Activated T-helper 2 cell treated with anti-CD3 and anti-CD28 coated beads, Interferon-gamma antibody, Interleukin-2, Interleukin-4, amounts not matched to agents 10 μg/mL and 5 μg/mL and 100 μg/mL, durations not matched to agents 14 hours and 24 hours and 36 hours (primary cell): ENCODE data around the gene DNAH17. TPM values are rescaled to one million over a fixed set of nuclear protein-coding genes. Genes with fewer than 3 reads are reported as not detected.

Experiments
- DNase-seq: peaks from one replicate; pipeline ENCODE4 v3.0.0; 2021; ENCODE audit warnings: low spot score
- H3K27ac Mint-ChIP-seq: one replicate; pipeline ENCODE4 v1.8.0; 2021; ENCODE audit warnings: mixed read lengths
- H3K27me3 Mint-ChIP-seq: one replicate; pipeline ENCODE4 v1.8.0; 2021; ENCODE audit warnings: low read depth, mixed read lengths
- H3K36me3 Mint-ChIP-seq: one replicate; pipeline ENCODE4 v1.8.0; 2021; ENCODE audit warnings: low read depth, mixed read lengths
- H3K4me1 Mint-ChIP-seq: one replicate; pipeline ENCODE4 v1.8.0; 2021; ENCODE audit warnings: low read depth, mixed read lengths
- H3K4me3 Mint-ChIP-seq: one replicate; pipeline ENCODE4 v1.8.0; 2021; ENCODE audit warnings: low read depth, mild to moderate bottlenecking, moderate library complexity, mixed read lengths
- H3K9me3 Mint-ChIP-seq: one replicate; pipeline ENCODE4 v1.8.0; 2021; ENCODE audit warnings: mixed read lengths
- intact Hi-C: fragments of 100-400 bp; cut with micrococcal nuclease; formaldehyde crosslinking; loops from one replicate; pipeline ENCODE4 v1.15.1; 2023
- total RNA-seq: library from RNA; stranded (reverse); gene quantifications from 2 replicates; pipeline ENCODE4 v1.2.3, GENCODE V29; 2022

DNAH17 gene
- total RNA-seq, 1 donor from 2014 or later = 0.30 TPM

GRCh38 chr17:78396441-78397337 lies 180.5 kb downstream of the DNAH17 start:
- Mint-ChIP-seq H3K9me3 (no peaks in the 10 kb centered on the region), H3K27ac (no peak overlapping the region), H3K36me3 (peaks cover 75% of the 10 kb centered on the region), H3K4me3 (no peak overlapping the region), H3K4me1 (peaks cover 9% of the 10 kb centered on the region), H3K27me3 (no peaks in the 10 kb centered on the region)
- no peak for DNase-seq
- intact Hi-C loops = no loop called here

DNA sequence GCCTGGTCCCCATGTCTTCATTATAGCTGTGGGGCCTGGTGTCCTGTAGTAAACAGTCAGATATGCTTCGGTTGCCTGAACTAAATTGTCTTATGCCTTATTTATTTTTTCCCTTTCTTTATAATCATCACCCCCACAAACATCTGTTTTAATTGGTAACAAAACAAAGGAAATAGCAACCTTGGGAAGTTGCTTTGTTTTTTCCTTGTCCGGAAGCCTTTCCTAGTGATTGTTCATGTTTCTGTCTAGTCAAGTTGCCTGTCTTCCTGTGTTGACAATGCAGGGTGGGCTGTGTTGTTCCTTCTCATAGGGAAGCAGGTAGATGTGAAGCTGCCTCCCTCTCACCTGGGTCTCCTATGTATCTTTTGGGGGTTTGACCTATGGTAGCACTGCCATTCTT lies 182.0 kb downstream of the DNAH17 start:
- Mint-ChIP-seq H3K27ac (no peak overlapping the region), H3K36me3 (peaks cover 69% of the 10 kb centered on the region)
- no peak for DNase-seq

DNA sequence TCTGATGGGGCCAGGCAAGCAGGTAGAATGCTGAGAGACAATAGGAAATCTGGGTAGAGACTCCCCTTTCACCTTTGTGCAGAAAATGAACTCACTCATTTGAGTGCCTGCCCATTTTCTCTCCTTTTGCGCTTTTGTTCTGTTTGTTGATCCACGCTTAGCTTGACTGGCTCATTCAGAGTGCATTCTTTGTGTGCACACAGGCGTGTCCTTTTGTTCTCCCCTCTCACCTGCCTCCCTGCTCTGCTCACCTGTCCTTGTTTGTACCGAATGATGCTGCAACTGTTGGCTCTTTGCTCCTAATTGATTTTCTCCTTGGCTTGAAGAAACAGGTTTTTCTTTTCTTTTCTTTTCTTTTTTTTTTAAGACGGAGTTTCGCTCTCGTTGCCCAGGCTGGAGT lies 183.0 kb downstream of the DNAH17 start:
- no peak overlapping the region for H3K4me3 Mint-ChIP-seq
- peaks cover 17% of the 10 kb centered on the region for H3K4me1 Mint-ChIP-seq
- H3K27me3 Mint-ChIP-seq = no peaks in the 10 kb centered on the region
- H3K36me3 Mint-ChIP-seq = peaks cover 62% of the 10 kb centered on the region
- intact Hi-C loops = no loop called here
- DNase-seq = no peak
- no peak overlapping the region for H3K27ac Mint-ChIP-seq
- no peaks in the 10 kb centered on the region for H3K9me3 Mint-ChIP-seq

More for the DNA sequence above, 182.0 kb downstream of the DNAH17 start:
- Mint-ChIP-seq H3K27me3 (no peaks in the 10 kb centered on the region), H3K9me3 (no peaks in the 10 kb centered on the region), H3K4me1 (peaks cover 15% of the 10 kb centered on the region), H3K4me3 (no peak overlapping the region)
- intact Hi-C loops = no loop called here

DNA sequence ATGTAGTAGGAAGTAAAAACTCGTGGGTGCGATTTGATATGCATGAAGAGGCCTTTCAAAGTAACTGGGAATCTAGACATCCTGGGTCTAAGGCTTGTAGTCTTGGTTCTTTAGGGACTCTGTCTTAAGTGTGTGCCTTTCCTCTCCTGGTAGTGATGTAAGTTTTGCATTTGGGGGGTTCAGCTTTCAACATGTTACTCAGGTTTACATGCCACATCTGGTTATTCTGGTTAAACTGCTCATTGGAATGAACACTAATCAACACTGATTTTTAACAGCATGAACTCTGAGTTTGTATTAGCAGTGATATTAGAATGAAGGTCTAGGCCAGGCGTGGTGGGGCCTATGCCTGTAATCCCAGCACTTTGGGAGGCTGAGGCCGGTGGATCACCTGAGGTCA lies 183.6 kb downstream of the DNAH17 start:
- Mint-ChIP-seq H3K4me3 (no peak overlapping the region), H3K27ac (no peak overlapping the region), H3K36me3 (peaks cover 57% of the 10 kb centered on the region), H3K9me3 (no peaks in the 10 kb centered on the region), H3K27me3 (no peaks in the 10 kb centered on the region), H3K4me1 (peaks cover 21% of the 10 kb centered on the region)
- no peak for DNase-seq
- intact Hi-C loops = no loop called here

- Mint-ChIP-seq H3K9me3 (no peaks in the 10 kb centered on the region), H3K27me3 (no peaks in the 10 kb centered on the region), H3K4me1 (peaks cover 29% of the 10 kb centered on the region), H3K36me3 (peaks cover 52% of the 10 kb centered on the region), H3K4me3 (no peak overlapping the region), H3K27ac (no peak overlapping the region)
- DNase-seq = no peak
- intact Hi-C loops = no loop called here
These were observed 184.9 kb downstream of the DNAH17 start for GRCh38 chr17:78392295-78392694.

- H3K4me1 Mint-ChIP-seq = peaks cover 31% of the 10 kb centered on the region
- peaks cover 49% of the 10 kb centered on the region for H3K36me3 Mint-ChIP-seq
- H3K4me3 Mint-ChIP-seq = no peak overlapping the region
- DNase-seq = no peak
- H3K9me3 Mint-ChIP-seq = no peaks in the 10 kb centered on the region
- no peak overlapping the region for H3K27ac Mint-ChIP-seq
- intact Hi-C loops = no loop called here
- H3K27me3 Mint-ChIP-seq = no peaks in the 10 kb centered on the region
These were observed 185.4 kb downstream of the DNAH17 start for GRCh38 chr17:78391843-78392242.

GRCh38 chr17:78391051-78391431 lies 186.2 kb downstream of the DNAH17 start:
- Mint-ChIP-seq H3K36me3 (peaks cover 44% of the 10 kb centered on the region), H3K9me3 (no peaks in the 10 kb centered on the region), H3K27me3 (no peaks in the 10 kb centered on the region), H3K4me1 (peaks cover 39% of the 10 kb centered on the region), H3K4me3 (no peak overlapping the region), H3K27ac (peak overlapping the region; percentile 62)
- intact Hi-C loops = no loop called here
- DNase-seq = no peak

GRCh38 chr17:78390241-78391050 lies 186.8 kb downstream of the DNAH17 start:
- Mint-ChIP-seq H3K27me3 (no peaks in the 10 kb centered on the region), H3K4me1 (peaks cover 45% of the 10 kb centered on the region), H3K9me3 (no peaks in the 10 kb centered on the region), H3K27ac (peak overlapping the region; percentile 53), H3K36me3 (peaks cover 40% of the 10 kb centered on the region), H3K4me3 (no peak overlapping the region)
- no peak for DNase-seq
- intact Hi-C loops = no loop called here

DNA sequence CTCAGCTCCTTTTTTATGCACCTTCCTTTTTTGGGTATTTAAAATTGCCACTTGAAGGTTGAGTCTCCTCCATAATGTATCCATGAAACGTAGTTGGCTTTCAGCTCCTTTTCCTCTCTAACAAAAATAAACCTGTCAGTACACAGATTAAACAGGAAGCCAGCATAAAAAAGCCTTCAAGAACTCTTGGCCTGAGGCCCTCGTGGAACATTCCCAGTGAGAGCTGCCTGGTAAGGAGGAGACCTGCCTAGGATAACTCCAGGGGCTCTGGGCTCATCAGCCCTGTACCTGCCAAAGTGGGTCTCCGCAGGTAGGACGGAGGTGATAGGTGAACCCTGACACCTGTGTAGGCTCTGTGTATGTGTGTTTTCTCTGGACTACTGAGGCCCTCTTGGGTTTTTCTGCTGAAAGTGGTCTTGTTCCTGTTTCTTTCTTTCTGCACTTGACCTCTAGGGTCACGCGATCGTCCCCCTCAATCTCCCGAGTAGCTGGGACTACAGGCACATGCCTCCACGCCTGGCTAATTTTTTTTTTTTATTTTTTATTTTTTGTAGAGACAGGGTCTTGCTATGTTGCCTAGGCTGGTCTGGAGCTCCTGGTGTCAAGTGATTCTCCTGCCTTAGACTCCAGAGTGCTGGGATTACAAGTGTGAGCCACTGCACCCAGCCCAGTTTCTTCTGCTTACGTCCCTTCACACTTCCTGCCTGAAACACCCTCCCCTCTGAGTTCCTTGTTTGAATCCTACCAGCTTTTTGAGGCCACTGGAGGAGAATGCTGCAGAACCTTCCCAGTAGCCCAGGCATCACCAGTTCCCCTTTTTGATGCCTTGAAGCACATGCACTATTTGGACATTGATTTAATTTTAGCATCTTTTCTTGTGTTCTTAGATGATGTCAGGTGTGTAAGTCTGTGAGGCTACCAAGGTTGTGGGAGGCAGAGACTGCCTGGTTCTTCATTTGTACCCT lies 188.9 kb downstream of the DNAH17 start:
- Mint-ChIP-seq H3K4me1 (peaks cover 58% of the 10 kb centered on the region), H3K4me3 (peak overlapping the region; percentile 49), H3K36me3 (peaks cover 40% of the 10 kb centered on the region), H3K27me3 (no peaks in the 10 kb centered on the region), H3K9me3 (no peaks in the 10 kb centered on the region), H3K27ac (peak overlapping the region; percentile 93)
- no peak for DNase-seq
- intact Hi-C loops = no loop called here

DNA sequence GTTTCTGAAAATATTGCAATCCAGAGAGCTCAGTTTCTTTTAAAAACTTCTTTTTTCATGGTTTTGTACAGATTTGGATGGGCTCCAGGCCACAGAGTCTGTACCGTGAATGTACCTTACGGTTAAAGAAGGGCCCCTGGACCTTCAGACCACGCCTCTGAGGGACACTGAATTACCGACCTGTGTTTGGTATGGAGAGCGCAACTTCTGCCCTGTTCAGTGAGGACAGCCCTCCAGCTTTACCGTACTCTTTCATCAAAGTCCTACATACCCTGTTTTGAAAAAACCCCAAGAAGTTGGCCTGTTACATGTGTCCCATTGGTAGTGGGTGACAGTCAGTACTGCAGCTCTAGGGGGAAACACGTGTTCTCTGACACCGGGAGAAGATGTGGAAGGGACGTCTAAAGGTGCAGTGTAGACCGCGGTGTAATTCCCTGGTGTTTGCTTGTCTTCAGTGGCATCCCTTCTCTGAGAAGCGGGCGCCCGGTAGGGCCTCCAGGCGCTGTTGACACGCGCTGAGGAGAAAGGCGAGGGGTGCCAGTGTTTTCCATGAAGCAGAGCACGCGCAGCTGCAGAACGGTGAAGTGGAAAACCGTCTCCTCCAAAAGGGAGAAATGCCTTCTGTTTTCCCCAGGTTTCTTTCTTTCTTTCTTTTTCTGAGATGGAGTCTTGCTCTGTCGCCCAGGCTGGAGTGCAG lies 192.6 kb downstream of the DNAH17 start:
- no peaks in the 10 kb centered on the region for H3K9me3 Mint-ChIP-seq
- DNase-seq = no peak
- intact Hi-C loops = loop anchor here (5.0 kb wide), 1 partner anchor 433 kb away; no protein-coding TSS in a partner anchor
- no peaks in the 10 kb centered on the region for H3K27me3 Mint-ChIP-seq
- peak overlapping the region; percentile 96 for H3K27ac Mint-ChIP-seq
- peaks cover 70% of the 10 kb centered on the region for H3K4me1 Mint-ChIP-seq
- H3K36me3 Mint-ChIP-seq = peaks cover 50% of the 10 kb centered on the region
- H3K4me3 Mint-ChIP-seq = peak overlapping the region; percentile 69

DNA sequence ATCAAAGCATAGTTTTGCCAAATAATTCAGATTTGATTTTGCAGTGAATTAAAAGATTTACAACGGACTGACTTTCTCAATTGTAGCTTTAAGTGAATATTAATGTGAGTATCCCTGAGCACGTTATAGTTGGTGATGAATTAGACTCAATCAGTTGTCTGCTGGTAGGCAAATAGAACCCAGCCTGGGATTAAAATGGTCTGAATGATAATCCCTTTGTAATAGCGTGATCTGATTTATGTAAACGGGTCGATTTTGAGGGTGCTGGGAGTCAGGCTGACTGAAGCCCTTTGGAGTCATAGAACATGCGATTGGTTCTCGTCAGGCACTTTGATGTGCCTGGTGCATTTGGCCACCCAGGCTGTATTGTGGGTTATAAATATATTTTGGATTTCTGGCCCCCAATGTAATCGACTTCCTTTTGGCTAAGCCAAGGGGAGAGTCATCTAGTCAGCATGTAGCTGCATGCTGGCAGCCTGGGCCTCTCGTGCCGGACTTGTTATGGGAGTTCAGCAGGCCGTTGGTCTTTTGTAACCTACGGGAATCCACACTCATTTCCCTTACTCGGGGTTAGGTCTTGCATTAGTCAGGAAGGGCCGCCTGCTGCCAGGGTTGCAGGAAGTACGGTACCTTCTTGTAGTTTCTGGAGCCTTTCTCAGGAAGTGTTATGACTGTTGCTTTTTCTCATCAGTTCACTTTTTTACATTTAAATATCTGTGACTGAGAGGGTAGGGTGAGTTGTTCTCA lies 193.3 kb downstream of the DNAH17 start:
- H3K27ac Mint-ChIP-seq = peak overlapping the region; percentile 96
- intact Hi-C loops = loop anchor here (5.0 kb wide), 1 partner anchor 433 kb away; no protein-coding TSS in a partner anchor
- H3K4me1 Mint-ChIP-seq = peaks cover 73% of the 10 kb centered on the region
- peak; percentile 38 for DNase-seq
- H3K4me3 Mint-ChIP-seq = peak overlapping the region; percentile 69
- no peaks in the 10 kb centered on the region for H3K9me3 Mint-ChIP-seq
- no peaks in the 10 kb centered on the region for H3K27me3 Mint-ChIP-seq
- peaks cover 54% of the 10 kb centered on the region for H3K36me3 Mint-ChIP-seq
